SK-N-SH (cell line): ENCODE measurements around the gene ART1. TPM values are rescaled to one million over a fixed set of nuclear protein-coding genes. Genes with fewer than 3 reads are reported as not detected.

Experiments used
- CTCF ChIA-PET: fragments of 300-600, 350-600 bp; formaldehyde crosslinking; extraction: SDS; loops from one replicate; lab custom pipeline; 2021; lab: Yijun Ruan, JAX
- POLR2A ChIA-PET: fragments of 350-600 bp; sonication (Branson Sonifier 250); formaldehyde crosslinking; extraction: SDS; loops from one replicate; lab custom pipeline; 2020; ENCODE audit warnings: antibody characterized with exemption, inconsistent platforms; lab: Yijun Ruan, JAX
- DNase-seq: peaks from one replicate; pipeline ENCODE4 v3.0.0; 2012
- H2AFZ ChIP-seq: fragments of 200-600 bp; sonication (generic); 2 replicates; pipeline ENCODE4 v1.8.1; 2016; ENCODE audit warnings: antibody characterized with exemption, mild to moderate bottlenecking, low read depth
- H3F3A ChIP-seq: fragments of 200-600 bp; sonication (generic); replicated peaks from 2 replicates; pipeline ENCODE3; 2016; ENCODE audit warnings: antibody characterized with exemption, mild to moderate bottlenecking; ENCODE audit not compliant: insufficient read depth
- H3K27ac ChIP-seq, 2 experiments: fragments of 200-500 bp in 1 of 2; fragments of 200-600 bp in 1 of 2; sonication (Bioruptor generic) in 1 of 2; sonication (generic), shearing (Covaris generic) in 1 of 2; 2 replicates each; pipeline versions ENCODE4 v1.5.1 to v1.6.1; 2014 to 2016; ENCODE audit warnings: low read depth in 2 of 2, inconsistent platforms in 1 of 2, low read length in 1 of 2, mild to moderate bottlenecking in 1 of 2, mixed read lengths in 1 of 2
- H3K27me3 ChIP-seq: fragments of 200-600 bp; sonication (generic), shearing (Covaris generic); 2 replicates; pipeline ENCODE4 v1.6.1; 2016; ENCODE audit warnings: mixed run types; ENCODE audit not compliant: insufficient read depth
- H3K36me3 ChIP-seq, 2 experiments: fragments of 200-500 bp in 1 of 2; fragments of 200-600 bp in 1 of 2; sonication (Bioruptor generic) in 1 of 2; sonication (generic) in 1 of 2; replicated peaks in 1 of 2; 2 replicates each; pipeline versions ENCODE3 to v1.5.1; 2014 to 2016; ENCODE audit warnings: low read length in 1 of 2, mild to moderate bottlenecking in 1 of 2; ENCODE audit not compliant: insufficient read depth in 2 of 2, control insufficient read depth in 1 of 2
- H3K4me1 ChIP-seq, 2 experiments: fragments of 200-500 bp in 1 of 2; fragments of 200-600 bp in 1 of 2; sonication (Bioruptor generic) in 1 of 2; sonication (generic), shearing (Covaris generic) in 1 of 2; 2 replicates each; pipeline versions ENCODE4 v1.5.1 to v1.6.1; 2014 to 2016; ENCODE audit warnings: low read depth in 1 of 2, low read length in 1 of 2, mixed run types in 1 of 2; ENCODE audit not compliant: insufficient read depth in 2 of 2, control insufficient read depth in 1 of 2
- H3K4me2 ChIP-seq: fragments of 200-600 bp; sonication (generic), shearing (Covaris generic); 2 replicates; pipeline ENCODE4 v1.6.1; 2017; ENCODE audit warnings: mixed run types
- H3K4me3 ChIP-seq, 2 experiments: fragments of 200-500 bp in 1 of 2; fragments of 200-600 bp in 1 of 2; sonication (Bioruptor generic) in 1 of 2; sonication (generic), shearing (Covaris generic) in 1 of 2; 2 replicates each; pipeline versions ENCODE4 v1.5.1 to v1.8.1; 2014 to 2016; ENCODE audit warnings: low read depth in 2 of 2, inconsistent platforms in 1 of 2, low read length in 1 of 2, mild to moderate bottlenecking in 1 of 2, mixed read lengths in 1 of 2, moderate library complexity in 1 of 2
- H3K79me2 ChIP-seq: fragments of 200-600 bp; sonication (generic); 2 replicates; pipeline ENCODE4 v1.8.1; 2017; ENCODE audit warnings: mild to moderate bottlenecking; ENCODE audit not compliant: insufficient read depth
- H3K9ac ChIP-seq: fragments of 200-600 bp; sonication (generic); 2 replicates; pipeline ENCODE4 v1.6.1; 2017; ENCODE audit warnings: mixed run types
- H3K9me2 ChIP-seq: fragments of 200-600 bp; sonication (generic); 2 replicates; pipeline ENCODE4 v1.6.1; 2017; ENCODE audit warnings: mixed run types
- H3K9me3 ChIP-seq: fragments of 200-600 bp; sonication (generic); 2 replicates; pipeline ENCODE4 v1.6.1; 2017; ENCODE audit warnings: mixed run types, mild to moderate bottlenecking, moderate library complexity
- H4K20me1 ChIP-seq: fragments of 200-600 bp; sonication (generic); 2 replicates; pipeline ENCODE4 v1.6.1; 2017; ENCODE audit warnings: mild to moderate bottlenecking, mixed run types; ENCODE audit not compliant: insufficient read depth
- CHD2 ChIP-seq: fragments of 150-350 bp; IDR thresholded peaks from 2 replicates; pipeline ENCODE4 v1.6.1; 2018; ENCODE audit warnings: low read length; ENCODE audit not compliant: partially characterized antibody
- CTCF ChIP-seq: fragments of 200-600 bp; sonication (generic); IDR thresholded peaks from 2 replicates; pipeline ENCODE4 v1.6.1; 2017; ENCODE audit warnings: antibody characterized with exemption, mild to moderate bottlenecking, moderate library complexity
- EP300 ChIP-seq, 2 experiments: IDR thresholded peaks; 2 replicates each; pipeline versions ENCODE4 v1.4.0 to v1.6.1; 2012; ENCODE audit warnings: borderline replicate concordance in 1 of 2, low read depth in 1 of 2, low read length in 1 of 2
- FOSL2 ChIP-seq: IDR thresholded peaks from 2 replicates; pipeline ENCODE4 v1.4.0; 2012; ENCODE audit warnings: low read depth, mild to moderate bottlenecking, moderate library complexity, borderline replicate concordance
- FOXJ3 ChIP-seq: sonication (generic); formaldehyde crosslinking; IDR thresholded peaks from 2 replicates; pipeline ENCODE4 v1.5.1; 2020; ENCODE audit warnings: mild to moderate bottlenecking, missing genetic modification reagents
- FOXM1 ChIP-seq: IDR thresholded peaks from 2 replicates; pipeline ENCODE4 v1.4.0; 2012; ENCODE audit warnings: low read depth, mild to moderate bottlenecking
- MXI1 ChIP-seq: IDR thresholded peaks from 2 replicates; pipeline ENCODE4 v1.6.1; 2012; ENCODE audit warnings: mild to moderate bottlenecking, low read depth, low read length, improper control_type of control experiment
- NFIC ChIP-seq: IDR thresholded peaks from 2 replicates; pipeline ENCODE4 v1.4.0; 2012; ENCODE audit warnings: borderline replicate concordance
- POLR2AphosphoS5 ChIP-seq: IDR thresholded peaks from 2 replicates; pipeline ENCODE4 v1.6.1; 2012; ENCODE audit warnings: low read depth, low read length
- RCOR1 ChIP-seq: fragments of 150-350 bp; IDR thresholded peaks from 2 replicates; pipeline ENCODE4 v1.6.1; 2017; ENCODE audit warnings: antibody characterized with exemption, low read length
- RXRA ChIP-seq: IDR thresholded peaks from 2 replicates; pipeline ENCODE4 v1.4.0; 2012; ENCODE audit warnings: low read depth, mild to moderate bottlenecking, borderline replicate concordance
- SIN3A ChIP-seq: IDR thresholded peaks from 2 replicates; pipeline ENCODE4 v1.6.1; 2012; ENCODE audit warnings: low read depth, mild to moderate bottlenecking, low read length, moderate library complexity, borderline replicate concordance
- SMC3 ChIP-seq: IDR thresholded peaks from 2 replicates; pipeline ENCODE4 v1.6.1; 2012; ENCODE audit warnings: low read depth, low read length, improper control_type of control experiment
- TEAD4 ChIP-seq: IDR thresholded peaks from 2 replicates; pipeline ENCODE4 v1.4.0; 2012; ENCODE audit warnings: mild to moderate bottlenecking, borderline replicate concordance; ENCODE audit not compliant: insufficient read depth
- YY1 ChIP-seq: IDR thresholded peaks from 2 replicates; pipeline ENCODE4 v1.4.0; 2012; ENCODE audit warnings: low read depth, mild to moderate bottlenecking
- WGBS: methylation state at CpG from one replicate; pipeline ENCODE4 v1.1.6; 2017; ENCODE audit warnings: low lambda C conversion rate; 5-methylcytosine and 5-hydroxymethylcytosine counted together
- polyA plus RNA-seq, 3 experiments: library from polyadenylated mRNA; depleted of rRNA; stranded (reverse); fragments of >200 nt; gene quantifications; 2 replicates each; pipeline ENCODE4 v1.2.3, GENCODE V29; 2012
- TF ChIP-seq, protein P1 (sequence below): fragments of 150-350 bp; IDR thresholded peaks from 2 replicates; pipeline ENCODE4 v1.6.1; 2017; ENCODE audit warnings: antibody characterized with exemption, low read length, low read depth, borderline replicate concordance

The ART1 gene
- polyA plus RNA-seq, 1 of the 3 experiments (the other 2 are of a cell fraction), result not detected

- no peak for DNase-seq
- H4K20me1 ChIP-seq, result peaks cover 5% of the 10 kb centered on the region; the same call in 1 of the 2 replicates
- WGBS, result 94% methylated on average over 9 of the region's 9 CpGs
- no peaks in the 10 kb centered on the region for H3K9me3 ChIP-seq
- no peaks in the 10 kb centered on the region for H3K79me2 ChIP-seq
- H3K4me2 ChIP-seq, result no peak within 1 kb of the TSS
- no peak within 1 kb of the TSS for H3K27ac ChIP-seq
- H3K4me1 ChIP-seq, result no peaks in the 10 kb centered on the region; a peak in 1 of 4 replicates
- ChIA-PET CTCF (no interaction called here), POLR2A (no interaction called here)
- no peak within 1 kb of the TSS for H3K4me3 ChIP-seq
- no peaks in the 10 kb centered on the region for H3F3A ChIP-seq
- peaks cover 23 to 57% of the 10 kb centered on the region in 2 experiments for H3K36me3 ChIP-seq
- H2AFZ ChIP-seq, result no peak within 1 kb of the TSS
- no peaks in the 10 kb centered on the region for H3K27me3 ChIP-seq
- no peak within 1 kb of the TSS for H3K9ac ChIP-seq
- TF ChIP-seq FOSL2 (no peak), SIN3A (no peak), CTCF (no peak), NFIC (no peak), FOXM1 (no peak), POLR2AphosphoS5 (no peak), EP300 (IDR thresholded peaks at IDR 0.05; ENCODE audit: borderline replicate concordance in 1 of 2, low read depth in 1 of 2, low read length in 1 of 2) (no peak), FOXJ3 (CRISPR knock-in tag) (no peak), RCOR1 (no peak), YY1 (no peak), SMC3 (no peak), TEAD4 (no peak), MXI1 (no peak), RXRA (no peak)
- TF ChIP-seq, protein P1, sequence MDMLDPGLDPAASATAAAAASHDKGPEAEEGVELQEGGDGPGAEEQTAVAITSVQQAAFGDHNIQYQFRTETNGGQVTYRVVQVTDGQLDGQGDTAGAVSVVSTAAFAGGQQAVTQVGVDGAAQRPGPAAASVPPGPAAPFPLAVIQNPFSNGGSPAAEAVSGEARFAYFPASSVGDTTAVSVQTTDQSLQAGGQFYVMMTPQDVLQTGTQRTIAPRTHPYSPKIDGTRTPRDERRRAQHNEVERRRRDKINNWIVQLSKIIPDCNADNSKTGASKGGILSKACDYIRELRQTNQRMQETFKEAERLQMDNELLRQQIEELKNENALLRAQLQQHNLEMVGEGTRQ, result no peak
- no peaks in the 10 kb centered on the region for H3K9me2 ChIP-seq
Observed at GRCh38 chr11:3671334-3672254, 26.7 kb downstream of the ART1 start, which contains the start of gene CHRNA10. TSS of gene CHRNA10 (minus strand) at chr11:3671384. CDS start at chr11:3671312, 72 bp downstream.

DNA sequence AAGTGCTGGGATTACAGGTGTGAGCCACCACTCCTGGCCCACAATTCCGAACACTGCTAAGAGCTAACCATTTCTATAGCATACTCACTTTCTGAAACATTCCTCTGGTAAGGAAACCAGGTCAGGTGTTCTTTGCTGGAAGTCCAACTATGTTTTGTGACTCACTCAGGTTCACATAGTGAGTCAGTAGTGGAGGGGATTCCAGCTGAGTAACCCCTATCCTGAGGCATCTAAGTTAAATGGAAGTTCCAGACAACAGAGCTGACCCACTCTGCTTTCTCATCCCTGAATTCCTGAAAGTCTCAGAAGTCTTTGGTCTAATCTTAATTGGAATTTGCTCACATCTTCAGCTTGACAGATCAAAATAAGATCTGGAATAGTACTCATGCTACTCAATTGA, 29.3 kb downstream of the ART1 start:
- no peaks in the 10 kb centered on the region; a peak in 1 of 4 replicates for H3K4me1 ChIP-seq
- H3K9me2 ChIP-seq, result no peaks in the 10 kb centered on the region
- H2AFZ ChIP-seq, result no peak overlapping the region
- H3K9ac ChIP-seq, result no peak overlapping the region
- peaks cover 5% of the 10 kb centered on the region; the same call in 1 of the 2 replicates for H4K20me1 ChIP-seq
- H3K4me3 ChIP-seq, result no peak overlapping the region
- H3K27ac ChIP-seq, result no peak overlapping the region
- CTCF ChIA-PET, result interaction anchor here (2.9 kb wide), 1 partner anchor 10 kb away, joined by 11 read pairs; no protein-coding TSS in a partner anchor
- H3K4me2 ChIP-seq, result no peak overlapping the region
- no peaks in the 10 kb centered on the region for H3K27me3 ChIP-seq
- no peaks in the 10 kb centered on the region for H3F3A ChIP-seq
- POLR2A ChIA-PET, result no interaction called here
- TF ChIP-seq CHD2, result no peak
- TF ChIP-seq FOSL2, result peak; percentile 36; the same call in 1 of the 2 replicates
- no peak for DNase-seq
- WGBS, result 92% methylated on average over 1 of the region's 1 CpG
- H3K9me3 ChIP-seq, result no peaks in the 10 kb centered on the region
- no peaks in the 10 kb centered on the region for H3K79me2 ChIP-seq
- peaks cover 40 to 69% of the 10 kb centered on the region in 2 experiments for H3K36me3 ChIP-seq
